ENCODE data around the gene GATB.

GATB gene

GRCh38 chr4:151729731-151730559, 30.9 kb downstream of the GATB start:
- no peak for DNase-seq (ENCODE audit: low read depth)

GRCh38 chr4:151728679-151729078, 32.1 kb downstream of the GATB start:
- DNase-seq (ENCODE audit: low read depth), result no peak

DNA sequence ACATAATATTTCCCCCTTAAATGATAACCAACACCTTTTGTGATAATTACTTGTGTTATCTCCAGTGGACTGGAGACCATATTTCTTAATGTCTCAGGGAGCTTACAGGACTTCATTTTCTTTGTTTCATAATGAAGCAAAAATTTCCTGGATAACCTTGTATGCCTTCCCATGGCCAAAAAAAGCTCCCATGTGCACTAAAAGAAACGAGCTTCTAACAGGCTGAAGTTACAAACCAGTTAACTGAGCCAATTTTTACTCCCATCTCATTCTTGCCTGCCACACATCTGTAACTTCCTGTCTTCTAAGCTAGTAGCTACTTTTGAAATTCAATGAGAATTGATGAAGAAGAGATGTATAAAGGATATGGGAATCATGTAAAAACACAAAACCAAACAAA, 32.8 kb downstream of the GATB start:
- no peak for DNase-seq (ENCODE audit: low read depth)

GRCh38 chr4:151727365-151727764, 33.4 kb downstream of the GATB start:
- no peak for DNase-seq (ENCODE audit: low read depth)

- DNase-seq (ENCODE audit: low read depth), result no peak
These were observed 35.7 kb downstream of the GATB start for GRCh38 chr4:151725087-151725486.

- DNase-seq (ENCODE audit: low read depth), result no peak
These were observed 38.9 kb downstream of the GATB start for GRCh38 chr4:151721916-151722315.

DNA sequence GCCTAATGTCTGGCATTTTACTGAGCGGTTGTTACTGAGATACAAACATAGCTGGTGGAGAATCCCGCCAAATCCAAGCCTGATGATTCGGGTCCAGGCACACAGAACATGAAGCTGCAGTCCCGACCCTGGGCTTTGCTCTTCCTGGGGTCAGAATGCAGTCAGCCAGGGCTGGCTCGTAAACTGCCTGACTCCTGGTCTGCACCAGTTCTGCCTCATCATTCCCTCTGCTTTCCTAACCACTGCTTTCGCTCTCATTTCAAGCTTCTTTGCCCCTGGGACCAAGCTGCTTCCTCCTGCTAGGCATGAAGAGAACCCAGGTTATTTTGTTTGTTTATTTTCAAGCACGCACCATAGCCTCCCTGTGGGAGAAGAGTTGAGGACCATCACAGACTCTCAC, 39.3 kb downstream of the GATB start:
- DNase-seq (ENCODE audit: low read depth), result no peak

GRCh38 chr4:151719956-151720334, 40.9 kb downstream of the GATB start:
- DNase-seq (ENCODE audit: low read depth), result no peak

DNA sequence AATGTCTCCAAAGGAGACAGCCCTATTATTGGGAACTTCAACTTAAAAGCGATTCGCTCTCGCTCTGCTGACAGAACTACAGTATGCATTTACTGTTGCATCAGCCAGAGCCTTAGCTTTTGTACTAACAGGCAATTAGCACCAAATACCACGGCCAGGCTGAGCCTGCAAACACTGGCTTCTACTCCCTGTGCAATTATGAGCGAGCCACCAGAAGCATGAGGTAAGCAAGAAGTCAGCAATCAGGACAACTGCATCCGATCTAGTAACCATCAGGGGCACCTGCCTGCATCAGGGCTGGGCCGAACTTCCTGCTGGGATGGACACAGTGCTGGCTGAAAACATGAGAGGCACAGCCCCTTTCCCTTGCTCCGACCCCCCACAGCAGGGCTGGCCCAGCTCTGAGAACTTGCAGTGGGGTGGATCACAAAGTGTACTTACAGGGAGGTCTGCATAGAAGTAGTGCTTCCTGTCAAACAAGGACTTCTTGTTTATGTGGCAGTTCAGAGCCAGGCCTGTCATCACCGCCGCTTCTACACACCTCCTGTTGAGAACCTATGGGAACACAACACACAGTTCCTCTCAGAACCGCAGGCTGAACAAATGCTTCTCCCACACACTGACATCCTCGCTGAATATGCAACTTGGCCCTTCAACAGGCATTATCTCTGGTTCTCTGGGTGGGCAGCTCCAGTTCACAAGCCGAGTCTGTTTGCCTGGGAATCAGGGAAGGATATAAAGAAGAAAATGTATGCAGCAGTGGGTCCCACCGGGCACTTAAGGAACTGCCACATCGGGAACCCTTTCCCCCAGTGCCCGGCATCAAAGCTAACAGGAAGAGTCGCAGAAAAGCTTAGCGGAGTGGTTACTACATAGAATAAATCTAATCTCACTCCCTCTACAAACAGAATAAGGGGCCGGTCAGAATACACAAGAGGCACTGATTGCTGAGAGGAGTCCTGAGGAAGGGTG, 41.5 kb downstream of the GATB start:
- DNase-seq (ENCODE audit: low read depth), result no peak

DNA sequence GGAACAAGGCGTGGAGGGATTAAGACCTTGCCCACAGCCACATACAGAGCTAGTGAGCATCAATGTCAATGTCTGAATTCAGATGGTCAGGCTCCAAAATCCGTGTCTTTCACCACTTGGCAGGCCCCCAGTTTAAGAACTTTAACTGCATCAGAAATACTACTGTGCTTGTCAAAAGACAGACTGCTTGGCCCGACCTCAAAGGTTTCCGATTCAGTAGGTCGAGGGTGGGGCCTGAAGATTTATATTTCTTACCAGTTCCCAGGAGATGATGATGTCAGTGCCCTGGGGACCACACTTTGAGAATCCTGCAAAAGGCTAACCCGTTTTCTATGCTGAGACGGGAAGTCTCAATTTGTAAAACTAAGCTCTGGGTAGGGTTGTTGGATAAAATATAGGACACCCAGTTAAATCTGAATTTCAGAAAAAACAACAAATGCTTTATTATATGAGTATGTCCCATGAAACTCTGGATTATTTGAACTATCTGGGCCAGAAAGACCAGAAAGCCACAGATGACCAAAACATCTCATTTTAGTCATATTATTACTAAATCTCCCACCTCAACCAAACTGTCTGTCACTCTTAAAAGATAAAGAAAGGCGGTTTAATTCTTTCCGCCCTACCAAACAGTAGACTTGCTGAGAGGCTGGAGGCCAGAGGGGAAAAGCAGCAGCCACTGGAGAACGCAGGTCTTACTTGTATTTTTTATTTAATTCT, 42.7 kb downstream of the GATB start:
- no peak for DNase-seq (ENCODE audit: low read depth)

GRCh38 chr4:151717314-151717713, 43.5 kb downstream of the GATB start:
- DNase-seq (ENCODE audit: low read depth), result no peak

DNA sequence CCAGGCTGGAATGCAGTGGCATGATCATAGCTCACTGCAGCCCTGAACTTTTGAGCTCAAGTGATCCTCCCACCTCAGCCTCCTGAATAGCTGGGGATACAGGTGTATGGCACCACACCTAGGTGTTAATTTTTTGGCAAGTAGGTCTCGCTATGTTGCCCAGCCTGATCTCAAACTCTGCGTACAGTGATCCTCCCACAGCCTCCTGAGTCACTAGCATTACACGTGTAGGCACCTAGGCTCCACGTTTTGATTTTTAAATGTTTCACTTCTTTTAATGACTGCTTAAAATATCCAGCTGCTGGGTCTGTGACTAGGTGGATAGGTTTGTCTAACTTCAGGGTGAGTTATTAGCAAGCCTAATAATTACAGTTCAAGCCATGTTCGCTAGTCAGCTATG, 44.5 kb downstream of the GATB start:
- no peak for DNase-seq (ENCODE audit: low read depth)

- no peak for DNase-seq (ENCODE audit: low read depth)
These were observed 44.9 kb downstream of the GATB start for GRCh38 chr4:151715881-151716280.

DNA sequence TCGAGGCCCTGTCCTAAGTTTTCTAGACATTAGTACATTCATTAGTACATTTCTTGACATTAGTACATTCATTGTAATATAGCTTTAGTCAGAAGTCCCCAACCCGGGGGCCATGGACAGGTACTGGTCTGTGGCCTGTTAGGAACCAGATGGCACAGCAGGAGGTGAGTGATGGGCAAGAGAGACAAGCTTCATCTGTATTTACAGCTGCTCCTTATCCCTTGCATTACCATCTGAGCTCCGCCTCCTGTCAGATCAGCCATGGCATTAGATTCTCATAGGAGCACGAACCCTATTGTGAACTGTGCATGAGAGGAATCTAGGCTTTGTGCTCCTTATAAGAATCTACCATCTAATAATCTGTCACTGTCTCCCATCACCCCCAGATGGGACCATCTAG, 48.0 kb downstream of the GATB start:
- DNase-seq (ENCODE audit: low read depth), result no peak

- no peak for DNase-seq (ENCODE audit: low read depth)
These were observed 49.2 kb downstream of the GATB start for GRCh38 chr4:151711646-151712045.

DNA sequence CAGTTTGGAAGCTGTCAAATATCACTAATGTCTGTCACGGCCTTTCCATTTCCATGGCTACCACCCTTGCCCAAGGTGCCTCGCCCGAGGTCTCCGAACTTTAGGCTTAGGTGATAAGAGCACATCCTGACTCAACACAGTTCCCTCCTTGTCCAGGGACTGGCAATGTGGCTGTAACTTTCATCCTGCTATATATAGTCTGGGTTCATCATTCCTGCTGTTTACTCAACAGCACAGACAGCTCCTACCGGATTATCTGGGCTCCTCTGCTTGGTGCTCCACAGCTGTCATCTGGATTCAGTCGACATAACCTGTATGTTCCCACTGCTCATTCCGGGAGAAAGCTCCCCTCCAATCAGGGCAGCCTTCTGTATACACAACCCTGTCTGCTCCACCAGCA, 51.2 kb downstream of the GATB start:
- no peak for DNase-seq (ENCODE audit: low read depth)

DNA sequence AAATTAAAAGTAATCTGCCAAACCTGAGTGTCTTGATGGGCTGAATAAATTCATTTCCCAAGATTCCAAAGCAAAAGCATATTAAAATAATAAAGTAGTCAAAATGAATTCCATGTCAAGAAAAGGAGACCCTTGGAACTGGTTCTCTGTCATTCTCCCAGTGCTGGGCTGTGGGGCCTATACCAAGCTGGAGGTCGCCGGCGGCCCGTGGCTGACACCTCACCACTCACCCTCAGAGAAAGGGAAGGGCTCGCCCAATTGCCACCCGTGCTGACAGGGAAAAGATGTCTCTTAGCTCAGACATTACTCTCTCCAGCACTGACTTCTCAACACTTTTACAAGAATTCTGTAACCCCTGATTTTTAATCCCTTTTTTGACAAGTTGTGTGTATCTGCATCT, 51.7 kb downstream of the GATB start:
- DNase-seq (ENCODE audit: low read depth), result no peak

- no peak for DNase-seq (ENCODE audit: low read depth)
These were observed 52.7 kb downstream of the GATB start for GRCh38 chr4:151708100-151708499.

- no peak for DNase-seq (ENCODE audit: low read depth)
These were observed 57.4 kb downstream of the GATB start for GRCh38 chr4:151703401-151703800.

DNA sequence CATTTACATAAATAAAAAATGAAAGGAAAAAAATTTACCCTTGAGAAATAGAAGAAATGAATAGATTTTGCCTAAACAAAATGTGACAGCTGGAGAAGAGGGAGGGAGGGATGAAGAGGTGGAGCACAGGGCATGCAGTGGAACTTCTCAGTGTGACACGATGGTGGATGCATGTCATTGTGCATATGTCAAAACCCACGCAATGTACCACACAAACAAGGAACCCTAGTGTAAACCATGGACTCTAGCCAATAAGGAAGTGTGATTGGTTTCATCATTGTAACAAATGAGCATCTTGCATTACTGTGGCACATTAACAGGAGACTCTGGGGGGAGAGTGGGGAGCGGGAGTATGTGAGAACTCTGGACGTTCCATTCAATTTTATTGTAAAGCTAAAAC, 58.6 kb downstream of the GATB start:
- DNase-seq (ENCODE audit: low read depth), result no peak

GRCh38 chr4:151700566-151701316, 60.1 kb downstream of the GATB start:
- DNase-seq (ENCODE audit: low read depth), result no peak

GRCh38 chr4:151698213-151698612, 62.6 kb downstream of the GATB start:
- DNase-seq (ENCODE audit: low read depth), result no peak
